GM21737 (cell line): Measurements from ENCODE around the gene CARM1.
"Not testable (repeated sequence)": the region's sequence is repeated elsewhere in the genome, so short reads cannot be mapped to it uniquely, and the experiment has no call there.

ENCODE experiments used
- ATAC-seq: cut with Tn5 transposase; IDR thresholded peaks from one replicate; pipeline ENCODE4 v1.9.1; 2021; ENCODE audit warnings: mild to moderate bottlenecking, moderate library complexity; ENCODE audit not compliant: unreplicated experiment

The CARM1 gene

GRCh38 chr19:10927730-10928562 is 56.6 kb downstream of the CARM1 start:
- ATAC-seq, result no peak

GRCh38 chr19:10928563-10929401 is 57.4 kb downstream of the CARM1 start, which contains the start of the genes TIMM29 and YIPF2:
Gene TIMM29, plus strand, starts transcription at chr19:10928811. Its CDS starts 12 bp downstream, at chr19:10928823.
Gene YIPF2, minus strand, starts transcription at chr19:10928639. Its CDS starts 229 bp downstream, at chr19:10928410.
- peak; percentile 69 for ATAC-seq

DNA sequence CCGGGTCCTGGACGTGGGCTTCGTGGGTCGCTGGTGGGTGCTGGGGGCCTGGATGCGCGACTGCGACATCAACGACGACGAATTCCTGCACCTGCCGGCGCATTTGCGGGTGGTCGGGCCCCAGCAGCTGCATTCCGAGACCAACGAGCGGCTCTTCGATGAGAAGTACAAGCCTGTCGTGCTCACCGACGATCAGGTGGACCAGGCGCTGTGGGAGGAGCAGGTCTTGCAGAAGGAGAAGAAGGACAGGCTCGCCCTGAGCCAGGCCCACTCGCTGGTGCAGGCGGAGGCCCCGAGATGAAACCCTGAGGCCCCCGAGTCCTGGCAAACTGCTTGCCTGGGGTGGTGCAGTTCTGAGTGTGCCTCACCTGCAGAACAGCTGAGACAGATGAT is 58.0 kb downstream of the CARM1 start:
- no peak for ATAC-seq

DNA sequence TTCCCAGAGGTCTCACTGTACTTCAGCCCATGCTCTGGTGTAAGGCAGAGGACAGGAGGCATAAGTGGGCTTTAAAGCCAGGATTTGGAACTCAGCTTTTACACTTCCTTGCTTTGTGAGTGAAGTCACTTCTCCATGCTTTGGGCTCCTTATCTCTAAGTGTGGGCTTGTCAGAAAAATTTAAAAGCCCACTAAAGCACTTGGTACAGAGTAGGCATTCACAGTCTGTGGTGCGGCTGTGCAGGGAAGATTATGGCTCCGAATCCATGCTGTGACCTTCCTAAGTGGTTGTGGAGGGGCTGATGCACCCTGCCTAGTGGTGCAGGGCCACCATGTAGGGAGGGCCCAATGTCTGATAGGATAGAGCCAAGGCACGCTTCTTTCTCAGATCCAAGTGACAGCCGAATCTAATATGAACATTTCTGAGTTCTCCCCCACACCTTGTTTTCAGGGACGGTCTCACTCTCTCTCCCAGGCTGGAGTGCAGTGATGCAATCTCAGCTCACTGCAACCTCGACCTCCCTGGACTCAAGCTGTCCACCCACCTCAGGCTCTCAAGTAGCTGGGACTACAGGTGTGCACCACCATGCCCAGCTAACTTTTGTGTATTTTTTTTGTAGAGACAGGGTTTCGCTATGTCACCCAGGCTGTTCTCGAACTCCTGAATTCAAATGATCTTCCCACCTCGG is 64.2 kb downstream of the CARM1 start:
- ATAC-seq, result no peak

DNA sequence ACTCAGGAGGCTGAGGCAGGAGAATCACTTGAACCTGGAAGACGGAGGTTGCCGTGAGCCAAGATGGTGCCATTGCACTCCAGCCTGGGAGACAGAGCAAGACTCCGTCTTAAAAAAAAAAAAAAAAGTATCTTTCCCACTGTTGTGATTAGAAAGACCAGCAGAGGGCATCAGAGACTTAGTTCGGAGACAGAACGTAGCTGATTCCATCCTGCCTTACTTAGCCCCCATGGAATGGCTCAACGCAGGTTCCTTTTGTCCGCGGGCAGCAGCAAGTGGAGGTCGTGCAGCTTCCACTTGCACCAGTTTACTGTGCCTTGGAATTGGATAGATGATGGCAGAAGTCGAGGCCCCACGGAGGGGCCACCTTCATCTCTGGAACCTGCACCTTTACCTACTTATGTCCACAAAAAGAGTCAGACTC is 65.3 kb downstream of the CARM1 start:
- ATAC-seq, result no peak

GRCh38 chr19:10941649-10942048 is 70.3 kb downstream of the CARM1 start:
- not testable (repeated sequence) for ATAC-seq

GRCh38 chr19:10943412-10943811 is 72.1 kb downstream of the CARM1 start:
- not testable (repeated sequence) for ATAC-seq

DNA sequence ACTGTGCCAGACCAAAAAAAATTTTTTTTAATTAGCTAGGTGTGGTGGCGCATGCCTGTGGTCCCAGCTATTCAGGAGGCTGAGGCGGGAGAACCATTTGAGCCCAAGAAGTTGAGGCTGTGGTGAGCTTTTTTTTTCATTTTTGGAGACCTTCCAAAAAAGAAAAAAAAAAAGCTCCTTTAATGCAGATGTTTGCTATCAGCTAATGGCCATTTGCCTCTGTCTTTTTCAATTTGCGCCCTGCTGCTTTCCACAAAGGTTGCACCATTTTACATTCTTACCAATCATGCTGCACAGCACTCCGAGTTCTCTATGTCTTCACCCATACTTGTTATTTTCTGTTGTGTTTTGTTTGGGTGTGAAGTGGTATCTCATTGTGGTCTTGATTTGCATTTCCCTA is 73.9 kb downstream of the CARM1 start:
- no peak for ATAC-seq

GRCh38 chr19:10946958-10947657 is 75.8 kb downstream of the CARM1 start:
- no peak for ATAC-seq

DNA sequence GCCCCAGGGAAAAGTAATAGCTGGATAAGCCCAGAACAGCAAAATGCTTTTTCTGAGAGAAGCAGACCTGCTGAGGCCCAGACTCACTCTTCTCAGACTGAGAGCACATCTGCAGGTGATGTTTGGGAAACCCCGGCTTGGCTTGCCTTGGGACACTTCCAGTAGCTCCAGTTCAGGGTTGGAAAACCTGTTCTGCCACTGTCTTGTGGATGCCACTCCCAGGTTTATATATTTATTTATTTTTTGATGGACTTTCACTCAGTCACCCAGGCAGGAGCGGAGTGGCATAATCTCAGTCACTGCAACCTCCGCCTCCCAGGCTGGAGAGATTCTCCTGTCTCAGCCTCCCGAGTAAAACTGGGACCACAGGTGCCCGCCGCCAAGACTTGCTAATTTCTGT is 81.5 kb downstream of the CARM1 start:
- no peak for ATAC-seq

DNA sequence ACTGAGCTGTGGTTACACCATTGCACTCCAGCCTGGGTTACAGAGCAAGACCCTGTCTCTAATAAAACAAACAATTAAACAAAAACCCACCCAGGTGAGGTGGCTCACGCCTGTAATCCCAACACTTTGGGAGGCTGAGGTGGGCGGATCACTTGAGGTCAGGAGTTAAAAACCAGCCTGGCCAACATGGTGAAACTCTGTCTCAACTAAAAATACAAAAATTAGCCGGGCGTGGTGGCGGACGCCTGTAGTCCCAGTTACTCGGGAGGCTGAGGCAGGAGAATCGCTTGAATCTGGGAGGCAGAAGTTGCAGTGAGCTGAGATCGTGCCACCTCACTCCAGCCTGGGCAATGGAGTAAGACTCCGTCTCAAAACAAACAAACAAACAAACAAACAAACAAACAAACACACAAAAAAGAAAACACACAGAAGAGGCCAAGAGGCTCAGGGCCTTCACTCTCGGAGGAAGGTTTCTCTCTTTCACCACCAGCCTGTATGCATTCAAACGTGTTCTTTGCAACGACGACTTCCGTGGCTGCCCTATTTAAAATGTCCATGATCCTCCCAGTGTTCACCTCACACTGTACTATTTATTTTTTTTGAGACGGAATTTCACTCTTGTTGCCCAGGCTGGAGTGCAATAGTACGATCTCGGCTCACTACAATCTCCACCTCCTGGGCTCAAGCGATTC is 88.1 kb downstream of the CARM1 start:
- ATAC-seq, result not testable (repeated sequence)

- ATAC-seq, result peak; percentile 73
Measured at GRCh38 chr19:10960314-10961072, 89.1 kb downstream of the CARM1 start, which contains the start of gene SMARCA4. Gene SMARCA4, plus strand, starts transcription at chr19:10961030. Its CDS starts 23,122 bp downstream, at chr19:10984152.

DNA sequence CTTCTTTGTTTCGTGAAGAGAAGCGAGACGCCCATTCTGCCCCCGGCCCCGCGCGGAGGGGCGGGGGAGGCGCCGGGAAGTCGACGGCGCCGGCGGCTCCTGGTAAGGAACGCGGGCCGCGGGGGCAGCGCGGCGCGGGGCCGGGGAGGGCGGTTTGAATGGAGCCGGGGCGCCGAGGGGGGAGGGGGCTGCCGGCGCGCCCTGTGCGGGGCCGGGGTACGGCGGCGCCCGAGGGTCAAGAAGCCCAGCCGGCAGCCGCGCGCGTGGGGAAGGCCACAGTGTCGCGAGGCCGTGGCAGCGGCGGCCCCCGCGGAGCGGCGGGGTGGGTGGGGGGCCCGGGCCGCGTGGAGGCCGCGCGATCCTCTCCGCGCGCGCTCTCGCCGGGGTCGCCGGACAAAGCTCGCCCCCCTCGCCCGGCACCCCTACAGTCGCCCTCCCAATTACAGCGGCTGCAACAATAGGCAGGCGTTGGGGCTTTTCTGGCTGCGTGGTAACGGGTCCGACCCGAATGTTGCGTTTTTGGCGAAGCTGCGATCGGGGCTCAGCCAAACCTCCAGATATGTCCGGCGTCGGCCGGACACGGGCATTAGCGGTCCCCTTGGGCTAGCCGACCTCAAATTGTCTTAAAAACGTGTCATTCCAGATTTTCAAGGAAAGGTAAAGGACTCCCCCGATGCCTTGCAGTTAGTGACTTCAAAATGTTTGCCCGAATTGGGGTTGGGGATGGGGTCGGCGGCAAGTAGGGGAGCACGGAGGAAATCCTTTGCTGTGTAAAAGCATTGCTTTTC is 89.9 kb downstream of the CARM1 start:
- peak; percentile 31 for ATAC-seq

GRCh38 chr19:10962863-10963262 is 91.5 kb downstream of the CARM1 start:
- no peak for ATAC-seq

GRCh38 chr19:10963865-10964264 is 92.5 kb downstream of the CARM1 start:
- no peak for ATAC-seq

DNA sequence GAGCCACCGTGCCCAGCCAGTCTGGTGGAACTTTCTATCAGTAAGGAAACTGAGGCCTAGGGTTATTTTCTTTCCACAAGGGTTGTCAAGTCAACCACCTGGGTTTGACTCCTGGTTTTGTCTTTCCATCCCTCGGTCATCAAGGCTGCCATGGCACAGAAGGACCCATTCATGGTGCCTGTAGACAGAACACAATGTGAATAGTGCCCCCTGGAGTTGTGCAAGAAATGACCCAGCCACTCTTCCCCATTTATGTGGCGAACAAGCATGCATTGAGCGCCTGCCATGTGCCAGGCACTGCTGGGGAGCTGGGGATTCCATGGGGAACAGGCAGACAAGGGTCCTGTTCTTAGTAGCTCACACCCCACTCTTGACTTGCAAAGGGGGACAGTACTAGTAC is 93.5 kb downstream of the CARM1 start:
- no peak for ATAC-seq

DNA sequence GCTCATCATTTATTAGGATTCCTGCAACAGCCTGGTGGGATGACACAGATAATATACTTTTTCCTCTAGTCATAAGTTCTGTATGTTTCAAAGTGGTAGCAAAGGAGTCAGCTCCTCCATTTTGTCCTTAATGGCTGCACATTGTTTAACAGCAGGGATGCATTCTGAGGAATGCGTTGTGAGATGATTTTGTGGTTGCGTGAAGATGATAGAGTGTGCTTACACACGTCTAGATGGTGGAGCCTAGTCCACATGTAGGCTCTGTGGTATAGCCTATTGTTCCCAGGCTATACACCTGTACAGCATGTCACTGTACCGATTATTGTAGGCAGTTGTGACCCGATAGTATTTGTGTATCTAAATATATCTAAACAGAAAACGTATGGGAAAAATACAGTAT is 94.0 kb downstream of the CARM1 start:
- ATAC-seq, result no peak

DNA sequence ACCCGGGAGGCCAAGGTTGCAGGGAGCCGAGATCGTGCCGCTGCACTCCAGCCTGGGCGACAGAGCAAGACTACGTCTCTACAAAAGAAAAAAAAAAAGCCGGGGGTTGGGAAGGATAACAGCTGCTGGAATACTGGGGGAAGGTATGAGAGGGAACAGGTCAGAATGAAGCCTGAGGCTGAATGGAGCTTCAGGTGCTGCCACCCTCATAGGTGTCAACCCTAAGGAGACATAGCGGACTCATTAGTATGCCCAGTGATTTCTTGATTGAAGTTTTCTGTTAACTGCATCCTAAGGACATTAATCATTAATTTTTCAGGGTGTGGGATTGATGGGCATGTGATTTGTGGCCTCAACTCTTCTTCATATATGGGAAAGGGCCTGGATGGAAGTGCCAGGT is 95.5 kb downstream of the CARM1 start:
- no peak for ATAC-seq
